ENCODE results near the gene GPATCH1. TPM values are rescaled to one million over a fixed set of nuclear protein-coding genes. Genes with fewer than 3 reads are reported as not detected.
A peak's percentile ranks its signal among the peaks of the same experiment; 100 is the strongest.
"Not testable (repeated sequence)": the region's sequence is repeated elsewhere in the genome, so short reads cannot be mapped to it uniquely, and the experiment has no call there.

GPATCH1 gene
- total RNA-seq, 1 donor from 2014 or later, result 13.3 TPM

- no peak for TF ChIP-seq CTCF (conservative IDR thresholded peaks at IDR 0.05; ENCODE audit: low read depth, low read length)
- no peak overlapping the region for H3K4me3 ChIP-seq (ENCODE audit: low read depth, low read length)
- no peak for DNase-seq (ENCODE audit: low read depth)
These were observed 36.5 kb downstream of the GPATCH1 start for GRCh38 chr19:33117501-33117900.

- no peak overlapping the region for H3K4me3 ChIP-seq (ENCODE audit: low read depth, low read length)
- DNase-seq (ENCODE audit: low read depth), result no peak
- no peak for TF ChIP-seq CTCF (conservative IDR thresholded peaks at IDR 0.05; ENCODE audit: low read depth, low read length)
These were observed 37.7 kb downstream of the GPATCH1 start for GRCh38 chr19:33118643-33119042.

- no peak for DNase-seq (ENCODE audit: low read depth)
- H3K4me3 ChIP-seq (ENCODE audit: low read depth, low read length), result no peak overlapping the region
- no peak for TF ChIP-seq CTCF (conservative IDR thresholded peaks at IDR 0.05; ENCODE audit: low read depth, low read length)
These were observed 43.5 kb downstream of the GPATCH1 start for GRCh38 chr19:33124207-33125098.

GRCh38 chr19:33125929-33126388 lies 45.0 kb downstream of the GPATCH1 start:
- no peak for DNase-seq (ENCODE audit: low read depth)
- H3K4me3 ChIP-seq (ENCODE audit: low read depth, low read length), result no peak overlapping the region
- peak; percentile 90 for TF ChIP-seq CTCF (conservative IDR thresholded peaks at IDR 0.05; ENCODE audit: low read depth, low read length)

GRCh38 chr19:33126712-33127111 lies 45.7 kb downstream of the GPATCH1 start:
- DNase-seq (ENCODE audit: low read depth); H3K4me3 ChIP-seq (ENCODE audit: low read depth, low read length): not testable (repeated sequence)

GRCh38 chr19:33129901-33130300 lies 48.9 kb downstream of the GPATCH1 start:
- H3K4me3 ChIP-seq (ENCODE audit: low read depth, low read length), result no peak overlapping the region
- TF ChIP-seq CTCF (conservative IDR thresholded peaks at IDR 0.05; ENCODE audit: low read depth, low read length), result no peak
- DNase-seq (ENCODE audit: low read depth), result no peak

GRCh38 chr19:33130433-33130832 lies 49.5 kb downstream of the GPATCH1 start:
- no peak for DNase-seq (ENCODE audit: low read depth)
- no peak for TF ChIP-seq CTCF (conservative IDR thresholded peaks at IDR 0.05; ENCODE audit: low read depth, low read length)
- H3K4me3 ChIP-seq (ENCODE audit: low read depth, low read length), result no peak overlapping the region
